Neural progenitor cell (in vitro differentiated cells): ENCODE measurements around the gene RABGGTA.

ENCODE experiments used
- EZH2 ChIP-seq: fragments of 200-600 bp; sonication (generic); IDR thresholded peaks from 2 replicates; pipeline ENCODE4 v1.6.1; 2017; ENCODE audit warnings: antibody characterized with exemption, mild to moderate bottlenecking, moderate library complexity
- EZH2phosphoT487 ChIP-seq: fragments of 200-600 bp; sonication (generic); IDR thresholded peaks from 2 replicates; pipeline ENCODE4 v1.6.1; 2017; ENCODE audit warnings: antibody characterized with exemption

GRCh38 chr14:24264298-24264697 lies 7.1 kb downstream of the RABGGTA start:
- TF ChIP-seq EZH2 (no peak), EZH2phosphoT487 (no peak)
